Measurements from ENCODE around the gene MAMSTR.

DNA sequence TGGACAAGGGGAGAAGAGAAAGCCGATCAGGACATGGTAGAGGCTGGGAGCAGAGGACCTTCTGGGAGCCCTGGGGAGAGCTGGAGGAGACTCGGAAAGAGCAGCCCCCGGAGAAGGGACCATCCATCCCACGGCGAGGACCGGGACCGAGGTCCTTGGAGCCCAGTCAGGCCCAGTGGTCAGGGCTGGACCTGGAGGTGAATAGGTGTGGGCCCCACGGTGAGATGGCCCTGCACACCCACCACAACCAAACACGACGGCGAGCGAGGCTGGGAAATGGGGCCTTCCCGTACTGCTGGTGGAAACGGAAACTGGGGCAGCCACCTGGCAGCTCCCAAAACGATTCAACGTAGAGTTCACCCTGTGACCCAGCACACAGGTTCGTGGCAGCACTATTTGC lies 43.0 kb downstream of the MAMSTR start:
- TF ChIP-seq, protein P1, sequence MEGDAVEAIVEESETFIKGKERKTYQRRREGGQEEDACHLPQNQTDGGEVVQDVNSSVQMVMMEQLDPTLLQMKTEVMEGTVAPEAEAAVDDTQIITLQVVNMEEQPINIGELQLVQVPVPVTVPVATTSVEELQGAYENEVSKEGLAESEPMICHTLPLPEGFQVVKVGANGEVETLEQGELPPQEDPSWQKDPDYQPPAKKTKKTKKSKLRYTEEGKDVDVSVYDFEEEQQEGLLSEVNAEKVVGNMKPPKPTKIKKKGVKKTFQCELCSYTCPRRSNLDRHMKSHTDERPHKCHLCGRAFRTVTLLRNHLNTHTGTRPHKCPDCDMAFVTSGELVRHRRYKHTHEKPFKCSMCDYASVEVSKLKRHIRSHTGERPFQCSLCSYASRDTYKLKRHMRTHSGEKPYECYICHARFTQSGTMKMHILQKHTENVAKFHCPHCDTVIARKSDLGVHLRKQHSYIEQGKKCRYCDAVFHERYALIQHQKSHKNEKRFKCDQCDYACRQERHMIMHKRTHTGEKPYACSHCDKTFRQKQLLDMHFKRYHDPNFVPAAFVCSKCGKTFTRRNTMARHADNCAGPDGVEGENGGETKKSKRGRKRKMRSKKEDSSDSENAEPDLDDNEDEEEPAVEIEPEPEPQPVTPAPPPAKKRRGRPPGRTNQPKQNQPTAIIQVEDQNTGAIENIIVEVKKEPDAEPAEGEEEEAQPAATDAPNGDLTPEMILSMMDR (IDR thresholded peaks at IDR 0.05): no peak
- peak in 1 of 2 donors; percentile 6 for TF ChIP-seq POLR2A (IDR thresholded peaks at IDR 0.05)

Data from uterus (tissue), 2 donors.